HepG2 (cell line): Measurements from ENCODE around the gene FGF10. TPM values are rescaled to one million over a fixed set of nuclear protein-coding genes. Genes with fewer than 3 reads are reported as not detected.

Experiments used
- ATAC-seq: fragments of 200-7000 bp; cut with Tn5 transposase; 3 replicates; pipeline ENCODE4 v1.9.1; 2020; ENCODE audit warnings: mild to moderate bottlenecking, moderate library complexity
- BruUV-seq: library from RNA; stranded (reverse); fragments of 400-500 nt; replicated peaks from 2 replicates; lab custom pipeline; 2021; lab: Mats Ljungman, UMichigan
- CTCF ChIA-PET: fragments of 300-600 bp; formaldehyde crosslinking; extraction: SDS; loops from one replicate; lab custom pipeline; 2021; ENCODE audit warnings: low total read pairs, inconsistent platforms, low intra/inter-chr PET ratio; lab: Yijun Ruan, JAX
- POLR2A ChIA-PET: fragments of 350-600 bp; sonication (Branson Sonifier 250); formaldehyde crosslinking; loops from one replicate; lab custom pipeline; 2020; ENCODE audit warnings: antibody characterized with exemption, inconsistent platforms; lab: Yijun Ruan, JAX
- DNase-seq: peaks from one replicate; pipeline ENCODE4 v3.0.0-alpha.2; 2015; ENCODE audit warnings: low spot score
- FAIRE-seq: peaks from 3 replicates; lab custom pipeline; 2011; peaks lifted over from hg19 to GRCh38; lab: Jason Lieb, UNC
- H2AFZ ChIP-seq: one replicate; pipeline ENCODE4 v1.6.1; 2011; ENCODE audit warnings: low read length, inconsistent platforms
- H3K27ac ChIP-seq: fragments of 300-600 bp; 3 replicates; pipeline ENCODE4 v1.8.0; 2011; ENCODE audit warnings: mixed run types, mild to moderate bottlenecking, mixed read lengths, low read length, inconsistent platforms; ENCODE audit not compliant: insufficient read depth; ENCODE audit errors: extremely low read length
- H3K27me3 ChIP-seq, 2 experiments: fragments of 200-600 bp in 1 of 2; 2 replicates in 1 of 2; 3 replicates in 1 of 2; pipeline versions ENCODE4 v1.6.0 to v1.8.0; 2011; ENCODE audit warnings: low read length in 2 of 2, mild to moderate bottlenecking in 2 of 2, moderate library complexity in 2 of 2, inconsistent platforms in 1 of 2; ENCODE audit not compliant: insufficient read depth in 2 of 2, control insufficient read depth in 1 of 2
- H3K36me3 ChIP-seq, 2 experiments: fragments of 200-600 bp in 1 of 2; replicated peaks in 1 of 2; 2 replicates in 1 of 2; 3 replicates in 1 of 2; pipeline versions ENCODE4 v1.5.1 to v1.8.0; 2011; ENCODE audit warnings: low read length in 2 of 2, inconsistent platforms in 1 of 2; ENCODE audit not compliant: insufficient read depth in 2 of 2, control insufficient read depth in 1 of 2
- H3K4me1 ChIP-seq: 2 replicates; pipeline ENCODE4 v1.5.1; 2012; ENCODE audit warnings: low read length, inconsistent platforms; ENCODE audit not compliant: insufficient read depth
- H3K4me2 ChIP-seq: 2 replicates; pipeline ENCODE4 v1.6.0; 2011; ENCODE audit warnings: low read depth, low read length, inconsistent platforms
- H3K4me3 ChIP-seq, 3 experiments: fragments of 200-600 bp in 1 of 3; sonication (generic), shearing (Covaris generic) in 1 of 3; replicated peaks in 1 of 3; 2 replicates each; pipeline ENCODE4 v1.5.1; 2011 to 2016; ENCODE audit warnings: low read length in 3 of 3, inconsistent platforms in 2 of 3, low read depth in 2 of 3, mild to moderate bottlenecking in 2 of 3, control low read depth in 1 of 3, mixed read lengths in 1 of 3; ENCODE audit not compliant: insufficient read depth in 1 of 3
- H3K79me2 ChIP-seq: one replicate; pipeline ENCODE4 v1.6.1; 2011; ENCODE audit warnings: low read length, inconsistent platforms; ENCODE audit not compliant: insufficient read depth
- H3K9ac ChIP-seq: 2 replicates; pipeline ENCODE4 v1.6.0; 2011; ENCODE audit warnings: mild to moderate bottlenecking, low read depth, low read length, inconsistent platforms; ENCODE audit not compliant: insufficient read depth
- H3K9me3 ChIP-seq: 2 replicates; pipeline ENCODE4 v1.5.1; 2012; ENCODE audit warnings: mild to moderate bottlenecking, low read length
- H4K20me1 ChIP-seq: 2 replicates; pipeline ENCODE4 v1.6.0; 2011; ENCODE audit warnings: inconsistent platforms, mild to moderate bottlenecking, low read length, moderate library complexity; ENCODE audit not compliant: insufficient read depth
- ATRX ChIP-seq: sonication (generic); formaldehyde crosslinking; IDR thresholded peaks from 2 replicates; pipeline ENCODE4 v1.4.0; 2020; ENCODE audit warnings: missing genetic modification reagents, borderline replicate concordance
- CAMTA2 ChIP-seq: sonication (generic); formaldehyde crosslinking; IDR thresholded peaks from 2 replicates; pipeline ENCODE4 v1.4.0; 2020; ENCODE audit warnings: mild to moderate bottlenecking, missing genetic modification reagents, borderline replicate concordance
- CENPX ChIP-seq: sonication (generic); formaldehyde crosslinking; IDR thresholded peaks from 2 replicates; pipeline ENCODE4 v1.9.0; 2021; ENCODE audit warnings: mild to moderate bottlenecking, missing genetic modification reagents, moderate library complexity
- JUN ChIP-seq: sonication (generic); formaldehyde crosslinking; IDR thresholded peaks from 2 replicates; pipeline ENCODE4 v1.4.0; 2020; ENCODE audit warnings: mild to moderate bottlenecking, missing genetic modification reagents
- KDM5B ChIP-seq: sonication (generic); formaldehyde crosslinking; IDR thresholded peaks from 2 replicates; pipeline ENCODE4 v1.4.0; 2020; ENCODE audit warnings: missing genetic modification reagents, mild to moderate bottlenecking, borderline replicate concordance
- LCORL ChIP-seq, 2 experiments: fragments of 450-650 bp in 1 of 2; sonication (generic) in 1 of 2; formaldehyde crosslinking in 1 of 2; IDR thresholded peaks; 2 replicates each; pipeline versions ENCODE4 v1.5.0 to v1.6.1; 2017 to 2020; ENCODE audit warnings: antibody characterized with exemption in 1 of 2, missing genetic modification reagents in 1 of 2
- MTF1 ChIP-seq: sonication (generic); formaldehyde crosslinking; IDR thresholded peaks from 2 replicates; pipeline ENCODE4 v1.5.0; 2020; ENCODE audit warnings: missing genetic modification reagents
- MXI1 ChIP-seq: IDR thresholded peaks from 3 replicates; pipeline ENCODE4 v1.6.1; 2012; ENCODE audit warnings: low read depth, low read length, inconsistent platforms, borderline replicate concordance
- PCBP2 ChIP-seq: fragments of 200-400 bp; formaldehyde crosslinking; optimal IDR thresholded peaks from 2 replicates; pipeline ENCODE3; 2018; ENCODE audit warnings: low read length, low read depth; ENCODE audit not compliant: poor library complexity, severe bottlenecking
- ZNF329 ChIP-seq: sonication (generic); formaldehyde crosslinking; IDR thresholded peaks from 2 replicates; pipeline ENCODE4 v1.9.0; 2021; ENCODE audit warnings: low read depth, mild to moderate bottlenecking, missing genetic modification reagents
- ZNF34 ChIP-seq: sonication (generic); formaldehyde crosslinking; IDR thresholded peaks from 2 replicates; pipeline ENCODE4 v1.4.0; 2020; ENCODE audit warnings: mild to moderate bottlenecking, missing genetic modification reagents, borderline replicate concordance
- ZNF766 ChIP-seq: sonication (generic); formaldehyde crosslinking; IDR thresholded peaks from 2 replicates; pipeline ENCODE4 v1.5.0; 2020; ENCODE audit warnings: missing genetic modification reagents, borderline replicate concordance
- WGBS: methylation state at CpG from one replicate; pipeline ENCODE4 v1.1.6; 2017; ENCODE audit warnings: low lambda C conversion rate; 5-methylcytosine and 5-hydroxymethylcytosine counted together
- in situ Hi-C: cut with HindIII; loops from 2 replicates; pipeline ENCODE4 v1.10.0; 2017; ENCODE audit warnings: low pct_unique_long_range_greater_than_20kb; ENCODE audit not compliant: extremely low pct_ligation_motif_present
- intact Hi-C: fragments of 100-400 bp; cut with micrococcal nuclease; formaldehyde crosslinking; loops from one replicate; pipeline ENCODE4 v1.10.0; 2022; ENCODE audit not compliant: unreplicated experiment
- polyA plus RNA-seq, 8 experiments: library from polyadenylated mRNA; depleted of rRNA in 3 of 8; stranded (reverse) in 7 of 8; unstranded in 1 of 8; fragments of >200 nt; fragmentation: Illumina TruSeq in 4 of 8; extraction: Trizol in 4 of 8; gene quantifications; 2 replicates each; pipeline versions ENCODE4 v1.2.1 to v1.2.3, GENCODE V29; 2011 to 2016; ENCODE audit warnings: low read depth in 4 of 8, missing spikeins in 1 of 8, mixed read lengths in 1 of 8; ENCODE audit not compliant: insufficient read depth in 1 of 8
- total RNA-seq, 5 experiments: library from RNA; depleted of rRNA; stranded (reverse); fragments of >200 nt; fragmentation: Illumina TruSeq; extraction: Trizol; gene quantifications; 2 replicates each; pipeline ENCODE4 v1.2.3, GENCODE V29; 2016; ENCODE audit warnings: low read depth in 1 of 5
- TF ChIP-seq, protein P1 (sequence below): sonication (generic); formaldehyde crosslinking; IDR thresholded peaks from 2 replicates; pipeline ENCODE4; 2020; ENCODE audit warnings: missing genetic modification reagents, mild to moderate bottlenecking, borderline replicate concordance
- TF ChIP-seq, protein P2 (sequence below): sonication (generic); formaldehyde crosslinking; IDR thresholded peaks from 2 replicates; pipeline ENCODE4 v1.8.0; 2022; ENCODE audit warnings: mild to moderate bottlenecking, missing genetic modification reagents, borderline replicate concordance
- TF ChIP-seq, protein P3 (sequence below): sonication (generic); formaldehyde crosslinking; conservative IDR thresholded peaks from 2 replicates; pipeline ENCODE4 v1.5.0; 2020; ENCODE audit warnings: missing genetic modification reagents

Gene FGF10
- total and polyA plus RNA-seq, 2 of the 13 experiments (the other 11 are each of a cell fraction or from before 2014, with no cell fraction given) = not detected

DNA sequence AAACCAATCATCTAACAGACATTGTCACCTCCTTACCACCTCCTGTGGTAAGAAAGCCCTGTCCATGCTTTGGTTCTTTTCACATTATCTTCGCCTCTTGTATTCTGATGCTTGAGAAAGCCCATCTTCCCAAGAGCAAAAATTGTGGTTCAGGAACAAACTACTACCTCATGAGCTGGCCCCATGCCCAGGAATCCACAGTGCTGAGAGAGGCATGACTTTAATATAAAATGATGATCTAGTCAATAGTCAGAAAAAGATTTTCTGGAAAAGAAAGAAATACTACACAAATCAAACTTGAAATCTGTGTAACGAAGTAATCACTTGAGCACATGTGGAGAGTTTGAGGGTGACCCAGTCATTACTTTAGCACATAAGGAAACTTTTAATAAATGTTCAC is 94.7 kb downstream of the FGF10 start:
- ATAC-seq = no peak
- Histone ChIP-seq H3K27ac (no peak overlapping the region), H3K4me3 (no peak overlapping the region), H3K27me3 (no peaks in the 10 kb centered on the region), H3K9ac (no peak overlapping the region), H3K4me2 (no peak overlapping the region), H3K36me3 (no peaks in the 10 kb centered on the region), H2AFZ (no peak overlapping the region), H4K20me1 (no peaks in the 10 kb centered on the region), H3K4me1 (no peaks in the 10 kb centered on the region), H3K9me3 (no peaks in the 10 kb centered on the region), H3K79me2 (no peaks in the 10 kb centered on the region)
- no peak for DNase-seq
- 23% methylated on average over 2 of the region's 2 CpGs for WGBS
- TF ChIP-seq JUN (no peak), LCORL (IDR thresholded peaks at IDR 0.05) (no peak), LCORL (CRISPR knock-in tag; IDR thresholded peaks at IDR 0.05) (no peak), KDM5B (CRISPR knock-in tag) (no peak), PCBP2 (no peak), CAMTA2 (CRISPR knock-in tag) (no peak), MXI1 (no peak), ATRX (CRISPR knock-in tag) (no peak), ZNF329 (no peak), ZNF34 (CRISPR knock-in tag) (no peak), CENPX (CRISPR knock-in tag) (no peak), MTF1 (no peak), ZNF766 (no peak)
- TF ChIP-seq, protein P1, sequence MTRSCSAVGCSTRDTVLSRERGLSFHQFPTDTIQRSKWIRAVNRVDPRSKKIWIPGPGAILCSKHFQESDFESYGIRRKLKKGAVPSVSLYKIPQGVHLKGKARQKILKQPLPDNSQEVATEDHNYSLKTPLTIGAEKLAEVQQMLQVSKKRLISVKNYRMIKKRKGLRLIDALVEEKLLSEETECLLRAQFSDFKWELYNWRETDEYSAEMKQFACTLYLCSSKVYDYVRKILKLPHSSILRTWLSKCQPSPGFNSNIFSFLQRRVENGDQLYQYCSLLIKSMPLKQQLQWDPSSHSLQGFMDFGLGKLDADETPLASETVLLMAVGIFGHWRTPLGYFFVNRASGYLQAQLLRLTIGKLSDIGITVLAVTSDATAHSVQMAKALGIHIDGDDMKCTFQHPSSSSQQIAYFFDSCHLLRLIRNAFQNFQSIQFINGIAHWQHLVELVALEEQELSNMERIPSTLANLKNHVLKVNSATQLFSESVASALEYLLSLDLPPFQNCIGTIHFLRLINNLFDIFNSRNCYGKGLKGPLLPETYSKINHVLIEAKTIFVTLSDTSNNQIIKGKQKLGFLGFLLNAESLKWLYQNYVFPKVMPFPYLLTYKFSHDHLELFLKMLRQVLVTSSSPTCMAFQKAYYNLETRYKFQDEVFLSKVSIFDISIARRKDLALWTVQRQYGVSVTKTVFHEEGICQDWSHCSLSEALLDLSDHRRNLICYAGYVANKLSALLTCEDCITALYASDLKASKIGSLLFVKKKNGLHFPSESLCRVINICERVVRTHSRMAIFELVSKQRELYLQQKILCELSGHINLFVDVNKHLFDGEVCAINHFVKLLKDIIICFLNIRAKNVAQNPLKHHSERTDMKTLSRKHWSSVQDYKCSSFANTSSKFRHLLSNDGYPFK (CRISPR knock-in tag) = no peak
- TF ChIP-seq, protein P2, sequence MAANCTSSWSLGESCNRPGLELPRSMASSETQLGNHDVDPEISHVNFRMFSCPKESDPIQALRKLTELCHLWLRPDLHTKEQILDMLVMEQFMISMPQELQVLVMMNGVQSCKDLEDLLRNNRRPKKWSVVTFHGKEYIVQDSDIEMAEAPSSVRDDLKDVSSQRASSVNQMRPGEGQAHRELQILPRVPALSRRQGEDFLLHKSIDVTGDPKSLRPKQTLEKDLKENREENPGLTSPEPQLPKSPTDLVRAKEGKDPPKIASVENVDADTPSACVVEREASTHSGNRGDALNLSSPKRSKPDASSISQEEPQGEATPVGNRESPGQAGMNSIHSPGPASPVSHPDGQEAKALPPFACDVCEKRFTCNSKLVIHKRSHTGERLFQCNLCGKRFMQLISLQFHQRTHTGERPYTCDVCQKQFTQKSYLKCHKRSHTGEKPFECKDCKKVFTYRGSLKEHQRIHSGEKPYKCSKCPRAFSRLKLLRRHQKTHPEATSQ (CRISPR knock-in tag) = no peak
- TF ChIP-seq, protein P3, sequence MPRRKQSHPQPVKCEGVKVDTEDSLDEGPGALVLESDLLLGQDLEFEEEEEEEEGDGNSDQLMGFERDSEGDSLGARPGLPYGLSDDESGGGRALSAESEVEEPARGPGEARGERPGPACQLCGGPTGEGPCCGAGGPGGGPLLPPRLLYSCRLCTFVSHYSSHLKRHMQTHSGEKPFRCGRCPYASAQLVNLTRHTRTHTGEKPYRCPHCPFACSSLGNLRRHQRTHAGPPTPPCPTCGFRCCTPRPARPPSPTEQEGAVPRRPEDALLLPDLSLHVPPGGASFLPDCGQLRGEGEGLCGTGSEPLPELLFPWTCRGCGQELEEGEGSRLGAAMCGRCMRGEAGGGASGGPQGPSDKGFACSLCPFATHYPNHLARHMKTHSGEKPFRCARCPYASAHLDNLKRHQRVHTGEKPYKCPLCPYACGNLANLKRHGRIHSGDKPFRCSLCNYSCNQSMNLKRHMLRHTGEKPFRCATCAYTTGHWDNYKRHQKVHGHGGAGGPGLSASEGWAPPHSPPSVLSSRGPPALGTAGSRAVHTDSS = no peak
- intact Hi-C loops (no loop called here), in situ Hi-C loops (no loop called here)
- CTCF ChIA-PET = no interaction called here
- POLR2A ChIA-PET = no interaction called here
- FAIRE-seq = no peak
- no TSS peak for BruUV-seq
